SJCRH30 (cell line): ENCODE measurements around the gene P3H2. TPM values are rescaled to one million over a fixed set of nuclear protein-coding genes. Genes with fewer than 3 reads are reported as not detected.

Source experiments
- DNase-seq, 2 experiments: peaks; one replicate each; pipeline ENCODE4 v3.0.0-alpha.2; 2015 to 2020
- H3K27ac ChIP-seq: fragments of 250-450 bp; sonication (Bioruptor Pico); 2 replicates; pipeline ENCODE4 v1.5.1; 2020; ENCODE audit warnings: mild to moderate bottlenecking, moderate library complexity
- H3K27me3 ChIP-seq: fragments of 250-450 bp; sonication (Bioruptor Pico); 2 replicates; pipeline ENCODE4 v1.5.1; 2020; ENCODE audit warnings: mild to moderate bottlenecking, moderate library complexity
- H3K36me3 ChIP-seq: fragments of 250-450 bp; sonication (Bioruptor Pico); 2 replicates; pipeline ENCODE4 v1.5.1; 2020; ENCODE audit warnings: mild to moderate bottlenecking, moderate library complexity
- H3K4me1 ChIP-seq: fragments of 250-450 bp; sonication (Bioruptor Pico); 2 replicates; pipeline ENCODE4 v1.5.1; 2020; ENCODE audit warnings: mild to moderate bottlenecking, moderate library complexity
- H3K4me3 ChIP-seq: fragments of 250-450 bp; sonication (Bioruptor Pico); 2 replicates; pipeline ENCODE4 v1.5.1; 2020; ENCODE audit warnings: mild to moderate bottlenecking, moderate library complexity
- H3K9me3 ChIP-seq: fragments of 250-450 bp; sonication (Bioruptor Pico); replicated peaks from 2 replicates; pipeline ENCODE4 v1.5.1; 2020; ENCODE audit warnings: mild to moderate bottlenecking, moderate library complexity
- total RNA-seq: library from RNA; depleted of rRNA; stranded (reverse); fragments of >200 nt; shearing (Covaris generic); gene quantifications from 2 replicates; pipeline ENCODE4 v1.2.3, GENCODE V29; 2014

The P3H2 gene
- total RNA-seq, 1 experiment from 2014 or later, result 31.5 TPM

DNA sequence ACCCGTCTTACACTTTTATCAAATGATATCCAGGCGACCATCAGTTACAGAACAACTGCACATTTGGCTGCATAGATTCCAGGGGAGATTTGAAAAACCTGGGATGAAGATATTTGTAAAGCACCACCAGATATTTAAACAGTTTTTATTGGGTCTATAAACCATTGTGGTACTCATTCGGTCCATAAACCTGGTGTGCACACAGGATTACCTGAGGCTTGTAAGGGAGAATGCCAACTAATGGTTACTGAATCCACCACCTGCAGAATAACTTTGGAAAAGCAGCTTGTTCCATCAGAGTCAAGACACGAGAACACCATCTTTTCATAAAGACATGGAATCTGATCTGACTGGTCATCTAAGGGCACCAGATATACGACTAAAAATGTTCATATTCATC is 80.6 kb downstream of the P3H2 start:
- no peak overlapping the region for H3K4me3 ChIP-seq
- DNase-seq, result no peak
- no peaks in the 10 kb centered on the region for H3K36me3 ChIP-seq
- peaks cover 3% of the 10 kb centered on the region; the same call in 1 of the 2 replicates for H3K4me1 ChIP-seq
- H3K27ac ChIP-seq, result no peak overlapping the region
- H3K9me3 ChIP-seq, result no peaks in the 10 kb centered on the region
- no peaks in the 10 kb centered on the region for H3K27me3 ChIP-seq

DNA sequence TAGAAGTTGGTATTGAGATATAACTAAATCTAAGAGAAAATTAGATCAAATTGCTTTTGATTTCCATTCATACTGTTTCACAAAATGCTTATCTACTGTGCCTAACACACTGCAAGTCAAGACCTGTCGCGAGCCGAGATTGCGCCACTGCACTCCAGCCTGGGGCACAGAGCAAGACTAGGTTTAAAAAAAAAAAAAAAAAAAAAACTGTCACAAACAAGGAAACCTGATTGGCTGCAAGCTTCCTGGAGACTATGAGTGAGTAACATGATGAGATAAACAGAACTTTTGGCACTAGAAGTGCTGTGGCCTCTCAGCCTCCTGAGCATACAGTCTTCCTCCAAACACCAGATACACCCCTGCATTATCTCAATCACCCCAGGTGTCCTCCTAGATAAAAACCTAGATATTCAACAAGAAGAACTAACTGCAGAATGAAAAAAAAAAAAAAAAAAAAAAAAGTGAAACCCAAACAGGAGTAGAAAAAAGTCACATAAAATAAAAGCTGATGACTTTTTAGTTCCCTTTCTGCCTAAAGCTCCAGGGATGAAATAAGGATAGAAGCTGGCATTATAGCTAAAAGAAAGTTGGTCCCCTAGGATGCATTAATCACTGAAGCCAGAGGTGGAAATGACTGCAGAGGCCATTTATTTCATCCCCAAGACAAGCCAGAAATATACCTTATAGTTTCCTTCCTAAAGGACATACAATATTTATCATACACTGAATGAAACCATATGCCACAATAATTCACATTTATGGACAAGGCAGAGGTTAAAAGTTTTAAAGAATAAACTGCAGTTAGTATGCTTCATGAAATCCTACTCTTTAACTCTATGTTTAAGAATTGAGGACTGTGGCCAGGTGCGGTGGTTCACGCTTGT is 82.4 kb downstream of the P3H2 start:
- no peaks in the 10 kb centered on the region for H3K4me1 ChIP-seq
- H3K27me3 ChIP-seq, result no peaks in the 10 kb centered on the region
- DNase-seq, result peak in 1 of 2 experiments; percentile 19
- H3K27ac ChIP-seq, result no peak overlapping the region
- H3K9me3 ChIP-seq, result no peaks in the 10 kb centered on the region
- H3K36me3 ChIP-seq, result no peaks in the 10 kb centered on the region
- H3K4me3 ChIP-seq, result no peak overlapping the region

DNA sequence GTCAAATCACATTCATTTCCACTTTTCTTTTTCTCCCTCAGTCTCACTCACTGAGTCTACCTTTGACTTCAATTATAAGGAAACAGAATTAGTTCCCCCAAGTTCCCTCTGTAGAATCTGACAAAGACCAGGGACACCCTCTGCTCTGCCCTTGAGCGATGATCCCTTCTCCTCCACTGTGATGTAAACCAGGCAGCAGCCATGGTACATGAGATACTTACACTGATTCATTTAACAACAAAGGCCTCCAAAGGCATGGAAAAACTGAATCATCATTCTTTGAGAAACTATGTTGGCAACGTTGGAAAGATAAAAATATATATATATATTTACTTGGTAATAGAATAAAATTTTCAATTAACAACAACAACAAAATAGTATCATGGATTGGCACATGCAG is 84.1 kb downstream of the P3H2 start:
- no peak overlapping the region for H3K27ac ChIP-seq
- no peaks in the 10 kb centered on the region for H3K4me1 ChIP-seq
- DNase-seq, result no peak
- H3K4me3 ChIP-seq, result no peak overlapping the region
- no peaks in the 10 kb centered on the region for H3K27me3 ChIP-seq
- no peaks in the 10 kb centered on the region for H3K36me3 ChIP-seq
- no peaks in the 10 kb centered on the region for H3K9me3 ChIP-seq

- Histone ChIP-seq H3K27me3 (no peaks in the 10 kb centered on the region), H3K4me1 (no peaks in the 10 kb centered on the region), H3K9me3 (no peaks in the 10 kb centered on the region), H3K36me3 (no peaks in the 10 kb centered on the region), H3K4me3 (no peak overlapping the region), H3K27ac (no peak overlapping the region)
- DNase-seq, result no peak
Measured at GRCh38 chr3:190034446-190034845, 86.3 kb downstream of the P3H2 start.

DNA sequence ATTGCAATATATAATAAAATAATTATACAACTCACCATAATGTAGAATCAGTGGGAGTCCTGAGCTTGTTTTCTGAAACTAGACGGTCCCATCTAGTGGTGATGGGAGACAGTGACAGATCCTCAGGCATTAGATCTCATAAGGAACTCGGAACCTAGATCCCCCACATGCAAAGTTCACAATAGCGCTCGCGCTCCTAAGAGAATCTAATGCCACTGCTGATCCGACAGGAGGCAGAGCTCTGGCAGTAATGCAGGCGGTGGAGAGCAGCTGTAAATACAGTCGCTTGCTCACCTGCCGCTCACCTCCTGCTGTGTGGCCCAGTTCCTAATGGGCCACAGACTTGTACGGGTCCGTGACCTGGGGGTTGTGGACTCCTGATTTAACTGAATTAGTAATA is 87.8 kb downstream of the P3H2 start:
- H3K36me3 ChIP-seq, result no peaks in the 10 kb centered on the region
- H3K9me3 ChIP-seq, result no peaks in the 10 kb centered on the region
- DNase-seq, result no peak
- no peaks in the 10 kb centered on the region for H3K4me1 ChIP-seq
- H3K4me3 ChIP-seq, result no peak overlapping the region
- no peaks in the 10 kb centered on the region for H3K27me3 ChIP-seq
- no peak overlapping the region for H3K27ac ChIP-seq

DNA sequence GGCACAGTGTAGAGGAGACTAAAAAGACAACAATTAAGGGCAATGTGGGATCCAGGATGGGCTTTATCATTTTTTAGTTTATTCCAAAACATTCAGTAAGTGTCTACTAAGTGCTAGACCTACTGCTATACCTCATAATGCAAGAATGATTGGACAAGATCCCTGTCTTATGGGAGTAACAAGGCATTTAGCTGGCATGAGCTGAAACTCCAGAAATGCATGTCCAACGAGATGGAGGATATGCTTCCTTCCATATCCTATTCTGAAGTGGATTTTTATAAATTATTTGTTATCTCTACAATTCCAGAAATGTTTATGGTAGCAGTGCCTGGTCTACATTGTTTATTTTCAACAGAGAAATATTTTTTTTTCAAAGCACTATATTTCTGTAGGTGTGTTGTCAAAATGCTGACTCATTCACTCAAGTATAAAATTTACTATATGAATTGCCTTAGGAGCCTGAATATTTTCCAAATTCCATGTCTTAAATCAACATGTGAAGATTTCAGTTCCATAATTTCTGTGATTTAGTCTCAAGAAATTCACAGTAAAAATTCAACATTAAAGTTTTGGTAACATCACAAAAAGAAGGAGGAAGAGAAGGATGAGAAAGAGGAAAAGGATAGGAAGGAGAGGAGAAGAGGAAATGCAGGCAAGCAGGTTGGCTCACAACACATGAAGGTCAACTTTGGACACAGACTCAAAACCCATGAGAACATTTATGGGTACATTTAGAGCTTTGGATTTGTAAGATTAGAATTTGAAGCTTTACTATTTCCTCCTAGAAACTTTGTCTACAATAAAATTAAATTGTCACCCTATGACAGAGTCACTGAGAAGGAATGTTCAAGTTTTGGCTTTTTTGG is 88.6 kb downstream of the P3H2 start:
- H3K4me3 ChIP-seq, result no peak overlapping the region
- H3K27me3 ChIP-seq, result no peaks in the 10 kb centered on the region
- H3K4me1 ChIP-seq, result no peaks in the 10 kb centered on the region
- H3K9me3 ChIP-seq, result no peaks in the 10 kb centered on the region
- no peaks in the 10 kb centered on the region for H3K36me3 ChIP-seq
- no peak for DNase-seq
- no peak overlapping the region for H3K27ac ChIP-seq

DNA sequence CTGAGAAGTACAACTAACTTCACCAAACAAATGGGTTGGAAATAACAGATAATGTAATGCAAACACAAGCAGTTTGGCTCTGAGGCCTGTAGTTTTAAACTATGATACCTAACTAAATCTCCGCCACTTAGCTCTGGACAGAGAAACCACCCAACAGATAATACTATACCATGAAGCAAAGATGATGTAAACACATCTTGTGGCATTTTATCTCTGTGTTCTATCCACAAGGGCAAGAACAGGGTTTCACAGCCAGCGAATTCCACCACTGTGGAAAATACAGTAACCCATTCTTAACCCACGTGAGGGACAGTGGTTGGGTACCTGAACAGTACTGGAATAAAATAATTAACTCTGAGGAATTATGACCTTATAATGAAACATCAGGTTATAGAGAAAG is 93.6 kb downstream of the P3H2 start:
- no peaks in the 10 kb centered on the region for H3K27me3 ChIP-seq
- no peak overlapping the region for H3K4me3 ChIP-seq
- no peaks in the 10 kb centered on the region for H3K36me3 ChIP-seq
- no peak overlapping the region for H3K27ac ChIP-seq
- H3K9me3 ChIP-seq, result no peaks in the 10 kb centered on the region
- H3K4me1 ChIP-seq, result 0 out of 2 replicates have a peak, but pooled peaks cover 3% of the 10 kb centered on the region
- DNase-seq, result no peak

- Histone ChIP-seq H3K36me3 (no peaks in the 10 kb centered on the region), H3K4me3 (no peak overlapping the region), H3K27ac (no peak overlapping the region), H3K9me3 (no peaks in the 10 kb centered on the region), H3K4me1 (0 out of 2 replicates have a peak, but pooled peaks cover 3% of the 10 kb centered on the region), H3K27me3 (no peaks in the 10 kb centered on the region)
- no peak for DNase-seq
Measured at GRCh38 chr3:190026154-190026553, 94.5 kb downstream of the P3H2 start.

- Histone ChIP-seq H3K4me1 (0 out of 2 replicates have a peak, but pooled peaks cover 3% of the 10 kb centered on the region), H3K36me3 (no peaks in the 10 kb centered on the region), H3K27ac (no peak overlapping the region), H3K27me3 (no peaks in the 10 kb centered on the region), H3K9me3 (no peaks in the 10 kb centered on the region), H3K4me3 (no peak overlapping the region)
- no peak for DNase-seq
Measured at GRCh38 chr3:190024912-190025311, 95.8 kb downstream of the P3H2 start.

- H3K27ac ChIP-seq, result no peak overlapping the region
- H3K4me3 ChIP-seq, result no peak overlapping the region
- no peaks in the 10 kb centered on the region for H3K27me3 ChIP-seq
- H3K4me1 ChIP-seq, result peaks cover 25% of the 10 kb centered on the region
- H3K9me3 ChIP-seq, result no peaks in the 10 kb centered on the region
- H3K36me3 ChIP-seq, result no peaks in the 10 kb centered on the region
- no peak for DNase-seq
Measured at GRCh38 chr3:190019844-190020243, 100.9 kb downstream of the P3H2 start.

DNA sequence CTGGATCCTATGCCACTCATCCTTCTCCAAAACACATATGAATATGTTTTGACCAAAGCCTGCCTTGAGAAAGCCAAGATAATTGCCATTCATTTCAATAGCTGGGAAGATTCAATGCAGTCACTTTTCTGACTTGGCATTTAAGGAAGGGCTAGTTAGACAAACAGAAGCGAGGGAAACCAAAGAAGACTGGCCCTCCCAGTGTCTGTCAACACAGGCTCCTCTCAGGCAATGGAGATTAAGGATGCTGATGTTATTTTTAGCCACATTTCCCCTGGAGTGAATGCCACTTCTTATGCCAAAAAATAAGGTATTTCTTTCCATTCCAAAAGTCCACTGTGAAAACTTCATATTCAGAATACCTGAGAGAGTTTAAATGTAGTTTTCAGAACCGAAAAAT is 101.7 kb downstream of the P3H2 start:
- Histone ChIP-seq H3K4me1 (peaks cover 31% of the 10 kb centered on the region), H3K27ac (no peak overlapping the region; the same call in 1 of the 2 replicates), H3K36me3 (no peaks in the 10 kb centered on the region), H3K27me3 (no peaks in the 10 kb centered on the region), H3K9me3 (no peaks in the 10 kb centered on the region), H3K4me3 (no peak overlapping the region)
- DNase-seq, result peak in 1 of 2 experiments; percentile 27

DNA sequence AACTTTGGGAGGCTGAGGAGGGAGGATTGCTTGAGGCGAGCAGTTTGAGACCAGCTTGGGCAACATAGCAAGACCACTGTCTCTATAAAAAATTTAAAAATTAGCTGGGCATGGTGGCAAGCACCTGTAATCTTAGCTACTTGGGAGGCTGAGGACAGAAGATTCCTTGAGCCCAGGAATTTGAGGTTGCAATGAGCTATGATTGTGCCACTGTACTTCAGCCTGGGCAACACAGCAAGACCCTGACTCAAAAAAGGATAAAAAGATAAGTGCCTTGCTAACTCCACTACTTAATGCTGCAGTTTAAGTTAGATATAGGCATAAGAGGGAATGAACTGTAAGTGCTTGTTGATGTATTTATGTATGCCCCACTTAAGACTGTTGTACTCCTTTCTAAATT is 102.2 kb downstream of the P3H2 start:
- H3K9me3 ChIP-seq, result no peaks in the 10 kb centered on the region
- no peak overlapping the region for H3K4me3 ChIP-seq
- no peak for DNase-seq
- no peak overlapping the region; the same call in 1 of the 2 replicates for H3K27ac ChIP-seq
- no peaks in the 10 kb centered on the region for H3K36me3 ChIP-seq
- H3K4me1 ChIP-seq, result peaks cover 36% of the 10 kb centered on the region
- H3K27me3 ChIP-seq, result no peaks in the 10 kb centered on the region

- peak overlapping the region; percentile 94 for H3K27ac ChIP-seq
- peak; percentile 46 to 73 for DNase-seq
- H3K27me3 ChIP-seq, result no peaks in the 10 kb centered on the region
- H3K4me1 ChIP-seq, result peaks cover 44% of the 10 kb centered on the region
- H3K36me3 ChIP-seq, result no peaks in the 10 kb centered on the region
- peak overlapping the region; percentile 37 for H3K4me3 ChIP-seq
- H3K9me3 ChIP-seq, result no peaks in the 10 kb centered on the region
Measured at GRCh38 chr3:190017521-190018288, 103.0 kb downstream of the P3H2 start.

DNA sequence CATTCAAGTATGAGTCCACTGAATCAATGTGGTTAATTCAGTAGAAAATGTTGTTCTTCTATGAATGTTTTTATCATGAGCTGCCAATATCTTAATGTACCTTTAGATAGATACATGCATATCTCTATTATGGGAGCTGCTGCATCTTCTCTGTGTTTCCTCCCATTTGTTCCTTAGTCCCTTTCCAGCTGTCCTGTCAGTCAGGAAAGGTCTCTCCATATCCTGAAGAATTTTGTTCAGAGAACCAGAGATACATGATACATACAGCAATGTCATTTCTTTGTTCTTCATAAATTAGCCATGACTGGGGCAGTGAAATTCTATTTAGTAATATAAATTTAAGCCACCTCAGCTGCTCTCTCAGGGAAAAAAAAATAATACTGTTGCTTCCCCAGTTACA is 103.7 kb downstream of the P3H2 start:
- Histone ChIP-seq H3K27me3 (no peaks in the 10 kb centered on the region), H3K4me1 (peaks cover 47% of the 10 kb centered on the region), H3K36me3 (no peaks in the 10 kb centered on the region), H3K4me3 (peak overlapping the region; percentile 37), H3K27ac (peak overlapping the region; percentile 94), H3K9me3 (no peaks in the 10 kb centered on the region)
- peak; percentile 58 to 82 for DNase-seq
